SK-N-MC (cell line): ENCODE data around the gene MRAP.

Experiments
- EZH2 ChIP-seq: fragments of 200-600 bp; sonication (generic); IDR thresholded peaks from one replicate; pipeline ENCODE4 v1.6.1; 2017; ENCODE audit warnings: antibody characterized with exemption
- FOXP2 ChIP-seq: optimal IDR thresholded peaks from 2 replicates; pipeline ENCODE3; 2011; ENCODE audit warnings: mild to moderate bottlenecking, moderate library complexity; ENCODE audit not compliant: insufficient read depth; ENCODE audit errors: extremely low read length, control extremely low read depth
- POLR2AphosphoS5 ChIP-seq: IDR thresholded peaks from 2 replicates; pipeline ENCODE4 v1.6.1; 2012; ENCODE audit warnings: mild to moderate bottlenecking, low read depth, low read length, borderline replicate concordance

GRCh38 chr21:32338209-32338921 is 39.7 kb downstream of the MRAP start:
- no peak for TF ChIP-seq EZH2
- no peak for TF ChIP-seq POLR2AphosphoS5
- no peak for TF ChIP-seq FOXP2
